Esophagus muscularis mucosa (tissue), 3 donors: Measurements from ENCODE around the gene CCDC149.

Experiments used
- CTCF ChIP-seq, 3 experiments: fragments of 200-600 bp in 2 of 3; fragments of 450-650 bp in 1 of 3; sonication (generic) in 2 of 3; IDR thresholded peaks; one replicate each; pipeline ENCODE4 v1.5.1; 2017 to 2019; ENCODE audit warnings: antibody characterized with exemption in 3 of 3, mild to moderate bottlenecking in 2 of 3, moderate library complexity in 1 of 3
- POLR2A ChIP-seq: fragments of 450-650 bp; IDR thresholded peaks from one replicate; pipeline ENCODE4 v1.6.1; 2017; ENCODE audit warnings: antibody characterized with exemption, moderate library complexity, mild to moderate bottlenecking, low read depth
- POLR2AphosphoS5 ChIP-seq, 2 donors: sonication (generic); formaldehyde crosslinking; IDR thresholded peaks; one replicate each; pipeline ENCODE4 v1.6.1; 2017; ENCODE audit warnings: antibody characterized with exemption in 2 of 2

GRCh38 chr4:24923550-24923949, 10.7 kb upstream of the CCDC149 start:
- no peak for TF ChIP-seq POLR2AphosphoS5 (IDR thresholded peaks at IDR 0.05)
- TF ChIP-seq CTCF (IDR thresholded peaks at IDR 0.05), result no peak
- no peak for TF ChIP-seq POLR2A
